ENCODE measurements around the gene TAAR5. TPM values are rescaled to one million over a fixed set of nuclear protein-coding genes. Genes with fewer than 3 reads are reported as not detected.

The TAAR5 gene
- total RNA-seq: not detected in 2 replicates

DNA sequence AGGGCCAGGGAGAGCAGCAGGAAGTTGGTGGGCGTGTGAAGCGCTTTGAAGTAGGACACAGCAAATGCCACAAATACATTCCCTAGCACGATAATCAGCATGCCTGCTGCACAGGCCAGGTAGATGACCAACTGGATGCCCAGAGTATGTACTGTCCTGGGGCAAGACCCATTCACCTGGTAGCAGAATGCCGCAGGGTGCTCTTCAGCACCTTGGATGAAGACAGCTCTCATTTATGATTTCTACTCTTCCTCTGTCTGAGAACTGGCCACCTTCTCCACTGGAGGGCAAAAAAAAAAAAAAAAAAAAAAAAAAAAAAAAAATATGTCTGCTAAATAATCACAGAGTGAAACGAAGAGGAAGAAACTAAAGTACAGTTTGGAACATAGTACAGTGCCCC lies at the start of gene TAAR5:
TSS of gene TAAR5 (minus strand) at position 288 of the 400 bp plus-strand sequence. CDS start at position 233, 55 bp downstream.

GRCh38 chr6:132624175-132624574 lies 34.6 kb upstream of the TAAR5 start, which contains the start of gene TAAR2:
Gene TAAR2, minus strand, starts transcription at chr6:132624275. Its CDS starts 0 bp downstream, at chr6:132624275.

DNA sequence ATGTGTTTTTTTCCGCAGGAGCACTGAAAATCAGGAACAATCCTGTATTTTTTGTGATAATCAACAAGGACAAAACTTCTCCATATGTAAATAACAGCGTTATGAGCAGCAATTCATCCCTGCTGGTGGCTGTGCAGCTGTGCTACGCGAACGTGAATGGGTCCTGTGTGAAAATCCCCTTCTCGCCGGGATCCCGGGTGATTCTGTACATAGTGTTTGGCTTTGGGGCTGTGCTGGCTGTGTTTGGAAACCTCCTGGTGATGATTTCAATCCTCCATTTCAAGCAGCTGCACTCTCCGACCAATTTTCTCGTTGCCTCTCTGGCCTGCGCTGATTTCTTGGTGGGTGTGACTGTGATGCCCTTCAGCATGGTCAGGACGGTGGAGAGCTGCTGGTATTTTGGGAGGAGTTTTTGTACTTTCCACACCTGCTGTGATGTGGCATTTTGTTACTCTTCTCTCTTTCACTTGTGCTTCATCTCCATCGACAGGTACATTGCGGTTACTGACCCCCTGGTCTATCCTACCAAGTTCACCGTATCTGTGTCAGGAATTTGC lies 19.2 kb downstream of the TAAR5 start, which contains the start of gene TAAR6:
TSS of gene TAAR6 (plus strand) at position 102 of the 557 bp plus-strand sequence. CDS start at position 102, 0 bp downstream.

GRCh38 chr6:132552372-132552771 lies 37.2 kb downstream of the TAAR5 start, which contains the start of gene TAAR8:
Gene TAAR8, plus strand, starts transcription at chr6:132552672. Its CDS starts 21 bp downstream, at chr6:132552693.

Small RNAs within 50 kb of the gene (small RNA-seq; reads per million reads assigned to genes)
- gene TAAR7P: not detected

Other genes starting within 250 kb of the TAAR5 start
- 19.5 and 39.2 TPM in 2 replicates for gene MOXD1, start 188.3 kb downstream of the TAAR5 start, total RNA-seq
- gene STX7, start 76.6 kb downstream of the TAAR5 start, total RNA-seq: 38.7 and 49.4 TPM in 2 replicates
- not detected in 2 replicates for gene TAAR9, start 51.5 kb downstream of the TAAR5 start, total RNA-seq
- not detected in 2 replicates for gene TAAR8, start 37.1 kb downstream of the TAAR5 start, total RNA-seq
- not detected in 2 replicates for gene TAAR6, start 19.4 kb downstream of the TAAR5 start, total RNA-seq
- gene TAAR2, start 34.5 kb upstream of the TAAR5 start, total RNA-seq: not detected in 2 replicates
- not detected in 2 replicates for gene TAAR1, start 69.4 kb upstream of the TAAR5 start, total RNA-seq
- gene VNN1, start 124.3 kb upstream of the TAAR5 start, total RNA-seq: 0.13 and 0.32 TPM in 2 replicates
- gene VNN2, start 168.2 kb upstream of the TAAR5 start, total RNA-seq: not detected in 2 replicates
- gene SLC18B1, start 208.9 kb upstream of the TAAR5 start, total RNA-seq: 8.2 and 10.5 TPM in 2 replicates
- gene RPS12, start 224.8 kb upstream of the TAAR5 start, total RNA-seq: 1,277 and 1,494 TPM in 2 replicates

Data from articular chondrocyte of knee joint (primary cell).